ENCODE measurements around the gene MYH10.
"Not testable (repeated sequence)": the region's sequence is repeated elsewhere in the genome, so short reads cannot be mapped to it uniquely, and the experiment has no call there.

MYH10 gene

GRCh38 chr17:8630227-8630801 is at the start of gene MYH10:
Gene MYH10, minus strand, starts transcription at chr17:8630725. Its CDS starts 7,479 bp downstream, at chr17:8623246.
- DNase-seq (ENCODE audit: low read depth in 2 of 2), result no peak

- no peak for DNase-seq (ENCODE audit: low read depth in 2 of 2)
Measured at GRCh38 chr17:8679126-8679525, 48.6 kb upstream of the MYH10 start.

DNA sequence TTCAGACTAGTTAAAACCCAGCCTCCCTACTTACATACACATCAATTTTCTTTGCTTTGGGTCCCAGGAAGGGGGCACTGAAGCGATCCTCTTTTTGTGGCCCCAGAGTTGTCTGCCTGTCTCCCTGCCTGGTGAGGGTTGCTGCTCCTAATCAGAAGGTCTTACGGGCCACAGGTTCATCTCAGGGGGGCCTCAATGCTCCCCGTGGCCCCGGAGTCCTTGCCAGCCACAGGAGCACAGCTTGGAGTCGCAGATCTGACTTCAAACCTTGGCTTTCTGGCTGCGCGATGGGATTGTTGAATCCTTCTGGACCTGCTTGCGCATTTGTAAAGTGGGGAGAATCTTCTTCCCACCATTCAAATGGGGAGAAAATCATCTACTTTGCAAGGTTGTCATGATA is 44.8 kb upstream of the MYH10 start:
- no peak for DNase-seq (ENCODE audit: low read depth in 2 of 2)

GRCh38 chr17:8674344-8675305 is 44.1 kb upstream of the MYH10 start:
- DNase-seq (ENCODE audit: low read depth in 2 of 2), result no peak

GRCh38 chr17:8673612-8674011 is 43.1 kb upstream of the MYH10 start:
- DNase-seq (ENCODE audit: low read depth in 2 of 2), result no peak

GRCh38 chr17:8672326-8672725 is 41.8 kb upstream of the MYH10 start:
- no peak for DNase-seq (ENCODE audit: low read depth in 2 of 2)

GRCh38 chr17:8670421-8670820 is 39.9 kb upstream of the MYH10 start:
- no peak for DNase-seq (ENCODE audit: low read depth in 2 of 2)

GRCh38 chr17:8668176-8668740 is 37.7 kb upstream of the MYH10 start:
- DNase-seq (ENCODE audit: low read depth in 2 of 2), result no peak

GRCh38 chr17:8667421-8667820 is 36.9 kb upstream of the MYH10 start:
- DNase-seq (ENCODE audit: low read depth in 2 of 2), result no peak

GRCh38 chr17:8665684-8666083 is 35.2 kb upstream of the MYH10 start:
- no peak for DNase-seq (ENCODE audit: low read depth in 2 of 2)

GRCh38 chr17:8664456-8665126 is 34.1 kb upstream of the MYH10 start:
- DNase-seq (ENCODE audit: low read depth in 2 of 2), result no peak

DNA sequence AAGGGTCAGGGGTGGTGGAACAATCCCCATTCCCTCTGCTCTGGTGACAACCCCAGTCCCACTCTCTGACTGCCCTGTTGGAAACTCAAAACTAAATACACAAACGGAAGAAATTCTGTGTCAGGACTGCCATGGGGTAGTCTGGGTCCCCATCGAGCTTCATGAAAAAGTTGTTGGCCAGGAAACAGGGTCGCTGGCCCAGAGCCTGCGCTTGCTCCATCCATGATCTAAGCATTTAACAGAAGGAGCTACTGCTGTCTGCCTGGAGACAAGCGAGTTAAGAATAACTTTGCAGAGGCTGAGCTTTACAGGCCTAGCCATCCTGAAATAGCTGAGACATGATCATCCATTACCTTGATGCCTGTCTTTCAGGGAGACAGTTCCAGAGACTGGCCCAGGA is 32.4 kb upstream of the MYH10 start:
- DNase-seq (ENCODE audit: low read depth in 2 of 2), result no peak

DNA sequence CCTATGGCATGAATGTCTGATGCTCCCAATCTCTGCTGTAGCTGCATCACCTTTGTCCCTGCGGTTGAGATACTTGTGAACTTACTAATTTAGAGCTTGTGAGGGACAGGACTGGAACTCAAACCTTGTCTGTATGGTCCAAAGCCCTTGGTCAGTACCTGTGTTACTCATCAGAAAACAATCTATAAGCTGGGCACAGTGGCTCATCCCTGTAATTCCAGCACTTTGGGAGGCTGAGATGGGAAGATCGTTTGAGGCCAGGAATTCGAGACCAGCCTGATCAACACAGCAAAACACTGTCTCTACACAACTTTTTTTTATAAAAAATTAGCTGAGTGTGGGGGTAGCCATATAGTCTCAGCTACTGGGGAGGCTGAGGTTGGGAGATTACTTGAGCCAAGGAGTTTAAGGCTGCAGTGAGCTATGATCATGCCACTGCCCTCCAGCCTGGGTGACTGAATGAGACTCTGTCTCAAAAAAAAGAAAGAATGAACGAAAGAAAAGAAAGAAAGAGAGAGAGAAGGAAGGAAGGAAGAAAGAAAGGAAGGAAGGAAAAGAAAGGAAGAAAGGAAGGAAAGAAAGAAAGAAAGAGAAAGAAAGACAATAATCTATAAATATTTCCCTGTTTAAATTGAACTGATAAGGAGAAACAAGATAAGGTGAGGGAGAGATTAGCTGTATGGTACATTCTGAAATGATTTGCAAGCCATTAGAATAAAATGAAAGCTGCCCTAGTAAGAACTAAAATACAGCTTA is 31.7 kb upstream of the MYH10 start:
- DNase-seq (ENCODE audit: low read depth in 2 of 2), result no peak

DNA sequence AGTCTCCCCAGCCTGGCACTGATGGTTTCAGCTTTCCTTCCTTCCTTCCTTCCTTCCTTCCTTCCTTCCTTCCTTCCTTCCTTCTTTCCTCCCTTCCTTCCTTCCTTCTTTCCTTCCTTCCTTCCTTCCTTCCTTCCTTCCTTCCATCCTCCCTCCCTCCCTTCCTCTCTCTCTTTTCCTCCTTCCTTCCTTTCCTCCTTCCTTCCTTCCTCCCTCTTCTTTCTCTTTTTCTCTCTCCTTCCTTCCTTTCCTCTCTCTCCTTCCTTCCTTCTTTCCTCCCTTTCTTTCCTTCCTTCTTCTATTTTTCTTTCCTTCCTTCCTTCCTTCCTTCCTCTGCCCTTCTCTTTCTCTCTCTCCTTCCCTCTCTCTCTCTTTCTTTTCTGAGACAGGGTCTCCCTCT is 30.2 kb upstream of the MYH10 start:
- DNase-seq (ENCODE audit: low read depth in 2 of 2), result not testable (repeated sequence)

DNA sequence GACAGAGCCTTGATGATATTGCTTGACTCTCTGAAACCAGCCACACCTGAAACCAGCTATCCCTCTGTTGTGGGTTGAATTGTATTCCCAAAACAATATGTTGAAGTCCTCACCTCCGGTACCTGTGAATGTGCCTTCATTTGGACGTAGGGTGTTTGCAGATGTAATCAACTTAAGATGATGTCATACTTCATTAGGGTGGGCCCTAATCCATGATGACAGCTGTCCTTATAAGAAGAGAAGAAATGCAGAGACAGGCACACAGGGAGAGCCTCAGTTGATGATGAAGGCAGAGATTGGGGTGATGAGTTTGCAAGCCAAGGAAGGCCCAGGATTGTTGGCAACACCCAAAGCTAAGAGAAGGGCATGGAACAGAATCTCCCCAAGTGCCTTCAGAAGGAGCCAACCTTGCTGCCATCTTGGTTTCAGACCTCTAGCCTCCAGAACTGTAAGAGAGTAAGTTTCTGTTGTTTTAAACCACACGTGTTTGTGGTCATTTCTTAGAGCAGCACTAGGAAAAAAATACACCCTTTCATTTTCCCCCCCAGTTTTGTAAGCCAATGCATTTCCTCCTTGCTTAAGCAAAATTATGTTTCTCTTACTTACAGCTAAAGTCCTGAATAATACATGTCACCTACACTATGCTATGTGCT is 29.4 kb upstream of the MYH10 start:
- DNase-seq (ENCODE audit: low read depth in 2 of 2), result no peak

DNA sequence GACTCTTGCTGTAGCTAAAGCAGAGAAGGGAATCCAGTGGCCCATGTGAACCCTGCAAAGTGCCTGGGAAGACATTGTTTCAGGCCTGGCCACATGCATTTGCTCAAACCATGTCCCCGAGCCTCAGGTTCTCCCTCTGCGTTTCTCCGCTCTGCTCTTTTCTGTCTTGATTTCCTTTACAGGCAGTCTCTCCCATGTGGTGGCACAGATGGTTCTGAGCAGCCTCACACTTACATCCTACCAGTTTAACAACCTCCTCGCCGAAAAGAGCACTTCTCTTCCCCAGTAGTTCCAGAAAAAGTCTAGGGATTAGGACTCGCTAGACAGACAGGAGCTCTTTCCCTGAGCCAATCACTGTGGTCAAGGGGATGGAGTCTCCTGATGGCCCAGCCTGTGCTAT is 28.3 kb upstream of the MYH10 start:
- no peak for DNase-seq (ENCODE audit: low read depth in 2 of 2)

DNA sequence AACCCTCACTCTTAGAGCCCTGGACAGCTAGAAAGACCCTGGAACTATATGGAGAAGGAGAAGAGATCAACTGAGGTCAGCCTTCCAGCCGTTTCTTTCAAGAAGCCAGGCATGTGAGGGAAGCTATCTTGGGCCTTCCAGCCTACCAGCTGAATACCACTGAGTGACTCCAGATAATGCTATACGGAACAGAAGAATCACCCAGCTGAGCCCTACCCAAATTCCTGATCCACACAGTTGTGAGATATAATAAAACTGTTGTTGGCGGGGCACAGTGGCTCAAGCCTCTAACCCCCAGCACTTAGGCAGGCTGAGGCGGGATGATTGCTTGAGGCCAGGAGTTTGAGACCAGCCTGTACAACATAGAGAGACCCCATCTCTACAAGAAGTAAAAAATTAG is 26.2 kb upstream of the MYH10 start:
- DNase-seq (ENCODE audit: low read depth in 2 of 2), result no peak

- no peak for DNase-seq (ENCODE audit: low read depth in 2 of 2)
Measured at GRCh38 chr17:8654822-8655221, 24.3 kb upstream of the MYH10 start.

GRCh38 chr17:8651013-8651412 is 20.5 kb upstream of the MYH10 start:
- DNase-seq (ENCODE audit: low read depth in 2 of 2), result no peak

DNA sequence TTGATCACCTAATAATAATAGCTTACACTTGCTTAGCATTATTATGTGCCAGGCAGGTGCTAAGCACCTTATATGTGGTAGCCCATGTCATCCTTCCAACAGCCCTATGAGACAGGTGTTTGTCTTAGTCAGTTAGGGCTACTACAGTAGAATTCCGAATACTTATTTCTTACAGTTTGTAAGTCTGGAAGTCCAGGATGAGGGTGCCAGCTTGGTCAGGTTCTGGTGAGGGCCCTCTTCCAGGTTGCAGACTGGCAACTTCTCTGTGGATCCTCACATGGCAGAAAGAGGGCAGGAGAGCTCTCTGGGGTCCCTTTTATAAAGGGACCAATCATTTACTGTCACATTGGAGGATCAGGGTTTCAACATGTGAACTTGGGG is 19.6 kb upstream of the MYH10 start:
- no peak for DNase-seq (ENCODE audit: low read depth in 2 of 2)
